ENCODE measurements around the gene NOC2L. TPM values are rescaled to one million over a fixed set of nuclear protein-coding genes. Genes with fewer than 3 reads are reported as not detected.

The NOC2L gene
- total and polyA plus RNA-seq, 9 of the 15 experiments (the other 6 are each of a cell fraction or from before 2014, with no cell fraction given): 4.0 to 410 (median 200) TPM

DNA sequence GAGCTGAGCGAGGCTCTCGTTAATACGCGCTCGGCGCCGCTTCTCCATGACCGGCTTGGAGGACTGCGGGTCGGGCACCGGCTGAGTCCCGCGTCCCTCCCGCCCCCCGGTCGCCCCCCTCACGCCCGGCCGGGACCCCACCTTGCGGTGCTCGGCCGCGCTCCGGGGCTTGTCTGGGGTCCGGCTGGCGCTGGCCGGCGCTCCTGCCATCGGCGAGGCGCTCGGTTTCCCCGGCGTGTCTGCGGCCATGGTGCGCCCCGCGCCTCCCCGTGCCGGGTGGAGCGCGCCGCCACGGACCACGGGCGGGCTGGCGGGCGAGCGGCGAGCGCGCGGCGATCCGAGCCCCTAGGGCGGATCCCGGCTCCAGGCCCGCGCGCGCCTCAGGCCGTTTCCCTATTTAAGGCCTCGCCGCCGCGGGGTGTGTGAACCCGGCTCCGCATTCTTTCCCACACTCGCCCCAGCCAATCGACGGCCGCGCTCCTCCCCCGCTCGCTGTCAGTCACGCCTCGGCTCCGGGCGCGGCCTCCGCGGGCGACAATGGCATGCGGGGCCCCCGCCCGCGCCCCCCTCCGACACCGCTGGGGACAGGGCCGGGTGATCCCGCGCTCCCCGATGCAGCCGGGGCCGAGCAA is 40.8 kb upstream of the NOC2L start, which contains the start of gene HES4 (continued):
- TF ChIP-seq, protein P1, sequence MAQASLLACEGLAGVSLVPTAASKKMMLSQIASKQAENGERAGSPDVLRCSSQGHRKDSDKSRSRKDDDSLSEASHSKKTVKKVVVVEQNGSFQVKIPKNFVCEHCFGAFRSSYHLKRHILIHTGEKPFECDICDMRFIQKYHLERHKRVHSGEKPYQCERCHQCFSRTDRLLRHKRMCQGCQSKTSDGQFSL (CRISPR knock-in tag; IDR thresholded peaks at IDR 0.05): no peak; the same call in 1 of the 2 replicates
- TF ChIP-seq, protein P1 (tag; IDR thresholded peaks at IDR 0.05): no peak
- TF ChIP-seq, protein P2, sequence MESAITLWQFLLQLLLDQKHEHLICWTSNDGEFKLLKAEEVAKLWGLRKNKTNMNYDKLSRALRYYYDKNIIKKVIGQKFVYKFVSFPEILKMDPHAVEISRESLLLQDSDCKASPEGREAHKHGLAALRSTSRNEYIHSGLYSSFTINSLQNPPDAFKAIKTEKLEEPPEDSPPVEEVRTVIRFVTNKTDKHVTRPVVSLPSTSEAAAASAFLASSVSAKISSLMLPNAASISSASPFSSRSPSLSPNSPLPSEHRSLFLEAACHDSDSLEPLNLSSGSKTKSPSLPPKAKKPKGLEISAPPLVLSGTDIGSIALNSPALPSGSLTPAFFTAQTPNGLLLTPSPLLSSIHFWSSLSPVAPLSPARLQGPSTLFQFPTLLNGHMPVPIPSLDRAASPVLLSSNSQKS (CRISPR knock-in tag; IDR thresholded peaks at IDR 0.05): no peak
- no peak for TF ChIP-seq ARID1B (IDR thresholded peaks at IDR 0.05)
- TF ChIP-seq ZC3H4 (CRISPR knock-in tag; IDR thresholded peaks at IDR 0.05; ENCODE audit: borderline replicate concordance): no peak
- TF ChIP-seq, protein P3, sequence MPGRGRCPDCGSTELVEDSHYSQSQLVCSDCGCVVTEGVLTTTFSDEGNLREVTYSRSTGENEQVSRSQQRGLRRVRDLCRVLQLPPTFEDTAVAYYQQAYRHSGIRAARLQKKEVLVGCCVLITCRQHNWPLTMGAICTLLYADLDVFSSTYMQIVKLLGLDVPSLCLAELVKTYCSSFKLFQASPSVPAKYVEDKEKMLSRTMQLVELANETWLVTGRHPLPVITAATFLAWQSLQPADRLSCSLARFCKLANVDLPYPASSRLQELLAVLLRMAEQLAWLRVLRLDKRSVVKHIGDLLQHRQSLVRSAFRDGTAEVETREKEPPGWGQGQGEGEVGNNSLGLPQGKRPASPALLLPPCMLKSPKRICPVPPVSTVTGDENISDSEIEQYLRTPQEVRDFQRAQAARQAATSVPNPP (IDR thresholded peaks at IDR 0.05; ENCODE audit: borderline replicate concordance, insufficient read depth, insufficient read length): no peak
- no peak for TF ChIP-seq ZFP1 (CRISPR knock-in tag; IDR thresholded peaks at IDR 0.05)
- no peak for TF ChIP-seq SUPT5H (IDR thresholded peaks at IDR 0.05)
- TF ChIP-seq, protein P4, sequence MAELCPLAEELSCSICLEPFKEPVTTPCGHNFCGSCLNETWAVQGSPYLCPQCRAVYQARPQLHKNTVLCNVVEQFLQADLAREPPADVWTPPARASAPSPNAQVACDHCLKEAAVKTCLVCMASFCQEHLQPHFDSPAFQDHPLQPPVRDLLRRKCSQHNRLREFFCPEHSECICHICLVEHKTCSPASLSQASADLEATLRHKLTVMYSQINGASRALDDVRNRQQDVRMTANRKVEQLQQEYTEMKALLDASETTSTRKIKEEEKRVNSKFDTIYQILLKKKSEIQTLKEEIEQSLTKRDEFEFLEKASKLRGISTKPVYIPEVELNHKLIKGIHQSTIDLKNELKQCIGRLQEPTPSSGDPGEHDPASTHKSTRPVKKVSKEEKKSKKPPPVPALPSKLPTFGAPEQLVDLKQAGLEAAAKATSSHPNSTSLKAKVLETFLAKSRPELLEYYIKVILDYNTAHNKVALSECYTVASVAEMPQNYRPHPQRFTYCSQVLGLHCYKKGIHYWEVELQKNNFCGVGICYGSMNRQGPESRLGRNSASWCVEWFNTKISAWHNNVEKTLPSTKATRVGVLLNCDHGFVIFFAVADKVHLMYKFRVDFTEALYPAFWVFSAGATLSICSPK (IDR thresholded peaks at IDR 0.05; ENCODE audit: borderline replicate concordance): no peak
- no peak for TF ChIP-seq SREBF2 (CRISPR knock-in tag; IDR thresholded peaks at IDR 0.05)
- TF ChIP-seq ZBTB17 (CRISPR knock-in tag; IDR thresholded peaks at IDR 0.05): no peak
- TF ChIP-seq ZSCAN32 (CRISPR knock-in tag; IDR thresholded peaks at IDR 0.05): no peak
- no peak for TF ChIP-seq STAT5A (IDR thresholded peaks at IDR 0.05; ENCODE audit: borderline replicate concordance, low read length)
- TF ChIP-seq, protein P5, sequence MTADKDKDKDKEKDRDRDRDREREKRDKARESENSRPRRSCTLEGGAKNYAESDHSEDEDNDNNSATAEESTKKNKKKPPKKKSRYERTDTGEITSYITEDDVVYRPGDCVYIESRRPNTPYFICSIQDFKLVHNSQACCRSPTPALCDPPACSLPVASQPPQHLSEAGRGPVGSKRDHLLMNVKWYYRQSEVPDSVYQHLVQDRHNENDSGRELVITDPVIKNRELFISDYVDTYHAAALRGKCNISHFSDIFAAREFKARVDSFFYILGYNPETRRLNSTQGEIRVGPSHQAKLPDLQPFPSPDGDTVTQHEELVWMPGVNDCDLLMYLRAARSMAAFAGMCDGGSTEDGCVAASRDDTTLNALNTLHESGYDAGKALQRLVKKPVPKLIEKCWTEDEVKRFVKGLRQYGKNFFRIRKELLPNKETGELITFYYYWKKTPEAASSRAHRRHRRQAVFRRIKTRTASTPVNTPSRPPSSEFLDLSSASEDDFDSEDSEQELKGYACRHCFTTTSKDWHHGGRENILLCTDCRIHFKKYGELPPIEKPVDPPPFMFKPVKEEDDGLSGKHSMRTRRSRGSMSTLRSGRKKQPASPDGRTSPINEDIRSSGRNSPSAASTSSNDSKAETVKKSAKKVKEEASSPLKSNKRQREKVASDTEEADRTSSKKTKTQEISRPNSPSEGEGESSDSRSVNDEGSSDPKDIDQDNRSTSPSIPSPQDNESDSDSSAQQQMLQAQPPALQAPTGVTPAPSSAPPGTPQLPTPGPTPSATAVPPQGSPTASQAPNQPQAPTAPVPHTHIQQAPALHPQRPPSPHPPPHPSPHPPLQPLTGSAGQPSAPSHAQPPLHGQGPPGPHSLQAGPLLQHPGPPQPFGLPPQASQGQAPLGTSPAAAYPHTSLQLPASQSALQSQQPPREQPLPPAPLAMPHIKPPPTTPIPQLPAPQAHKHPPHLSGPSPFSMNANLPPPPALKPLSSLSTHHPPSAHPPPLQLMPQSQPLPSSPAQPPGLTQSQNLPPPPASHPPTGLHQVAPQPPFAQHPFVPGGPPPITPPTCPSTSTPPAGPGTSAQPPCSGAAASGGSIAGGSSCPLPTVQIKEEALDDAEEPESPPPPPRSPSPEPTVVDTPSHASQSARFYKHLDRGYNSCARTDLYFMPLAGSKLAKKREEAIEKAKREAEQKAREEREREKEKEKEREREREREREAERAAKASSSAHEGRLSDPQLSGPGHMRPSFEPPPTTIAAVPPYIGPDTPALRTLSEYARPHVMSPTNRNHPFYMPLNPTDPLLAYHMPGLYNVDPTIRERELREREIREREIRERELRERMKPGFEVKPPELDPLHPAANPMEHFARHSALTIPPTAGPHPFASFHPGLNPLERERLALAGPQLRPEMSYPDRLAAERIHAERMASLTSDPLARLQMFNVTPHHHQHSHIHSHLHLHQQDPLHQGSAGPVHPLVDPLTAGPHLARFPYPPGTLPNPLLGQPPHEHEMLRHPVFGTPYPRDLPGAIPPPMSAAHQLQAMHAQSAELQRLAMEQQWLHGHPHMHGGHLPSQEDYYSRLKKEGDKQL (CRISPR knock-in tag; IDR thresholded peaks at IDR 0.05; ENCODE audit: borderline replicate concordance): no peak
- TF ChIP-seq SMARCA4 (IDR thresholded peaks at IDR 0.05): no peak
- no peak for TF ChIP-seq MAFK (IDR thresholded peaks at IDR 0.05; ENCODE audit: low read length)
- no peak for TF ChIP-seq BCOR (IDR thresholded peaks at IDR 0.05)
- TF ChIP-seq KLF10 (CRISPR knock-in tag; IDR thresholded peaks at IDR 0.05): no peak
